Hematopoietic multipotent progenitor cell treated with erythropoietin and hydrocortisone succinate and interleukin-3 and kit ligand, for 15 days (in vitro differentiated cells): ENCODE data around the gene PIP5K1B.

Experiments
- DNase-seq: peaks from one replicate; pipeline ENCODE4 v3.0.0-alpha.2; 2015; ENCODE audit warnings: low spot score

The PIP5K1B gene

GRCh38 chr9:68708513-68708912 lies 3.5 kb downstream of the PIP5K1B start:
- DNase-seq = no peak

DNA sequence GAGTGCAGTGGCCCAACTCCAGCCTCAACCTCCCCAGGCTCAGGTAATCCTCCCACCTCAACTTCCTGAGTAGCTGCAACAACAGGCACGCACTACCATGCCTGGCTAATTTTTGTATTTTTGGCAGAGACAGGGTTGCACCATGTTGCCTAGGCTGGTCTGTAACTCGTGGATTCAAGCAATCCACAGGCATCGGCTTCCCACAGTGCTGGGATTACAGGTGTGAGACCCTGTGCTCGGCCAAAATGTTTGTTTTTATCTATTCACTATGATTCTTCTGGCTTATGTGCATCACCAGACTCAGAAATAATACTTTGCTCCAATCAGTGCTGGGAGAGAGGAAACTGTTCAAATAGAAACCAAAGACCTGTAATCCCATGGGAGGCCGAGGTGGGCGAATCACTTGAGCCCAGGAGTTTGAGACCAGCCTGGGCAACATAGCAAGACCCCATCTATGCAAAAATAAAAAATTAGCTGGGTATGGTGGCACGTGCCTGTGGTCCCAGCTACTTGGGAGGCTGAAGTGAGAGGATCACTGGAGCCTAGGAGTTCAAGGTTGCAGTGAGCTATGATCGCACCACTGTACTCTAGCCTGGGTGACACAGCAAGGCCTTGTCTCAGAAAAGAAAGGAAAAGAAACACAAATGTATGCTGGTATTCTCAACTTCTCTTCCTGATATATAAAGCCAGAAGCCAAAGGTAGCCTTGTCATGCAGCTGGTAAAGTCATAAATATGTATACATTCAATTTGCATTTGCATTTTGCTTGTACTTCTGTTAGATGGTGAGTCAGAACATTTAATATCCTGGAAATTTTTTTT lies 4.5 kb downstream of the PIP5K1B start:
- no peak for DNase-seq

GRCh38 chr9:68710111-68710471 lies 5.1 kb downstream of the PIP5K1B start:
- DNase-seq = peak; percentile 41

- no peak for DNase-seq
These were observed 6.2 kb downstream of the PIP5K1B start for GRCh38 chr9:68711281-68711680.

DNA sequence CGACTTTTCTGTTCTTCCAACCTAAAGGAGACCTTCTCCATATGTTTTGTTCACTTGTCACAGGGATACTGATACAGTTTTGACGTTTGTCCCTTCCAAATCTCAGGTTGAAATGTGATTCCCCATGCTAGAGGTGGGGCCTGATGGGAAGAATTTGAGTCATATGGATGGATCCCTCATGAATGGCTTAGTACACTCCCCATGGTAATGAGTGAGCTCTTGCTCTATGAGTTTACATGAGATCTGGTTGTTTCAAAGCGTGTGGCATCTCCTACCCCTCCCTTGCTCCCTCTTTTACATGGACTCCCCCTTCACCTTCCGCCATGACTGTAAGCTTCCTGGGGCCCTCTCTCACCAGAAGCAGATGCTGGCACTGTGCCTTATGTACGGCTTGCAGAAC lies 6.9 kb downstream of the PIP5K1B start:
- no peak for DNase-seq

- DNase-seq = no peak
These were observed 9.6 kb downstream of the PIP5K1B start for GRCh38 chr9:68714416-68715180.

DNA sequence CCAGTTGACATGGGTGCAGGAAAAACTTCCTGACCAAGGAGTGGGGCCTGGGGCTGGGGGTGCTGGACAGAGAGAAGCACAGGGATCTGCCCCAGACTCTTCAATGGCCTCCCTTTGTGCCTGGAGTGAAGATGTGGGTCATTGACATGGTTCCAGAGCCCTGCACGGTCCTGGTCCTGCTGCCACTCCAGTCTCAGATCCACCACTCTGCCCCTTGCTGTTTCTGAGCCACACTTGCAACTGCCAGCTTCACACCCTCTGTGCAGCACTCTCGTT lies 10.1 kb downstream of the PIP5K1B start:
- DNase-seq = no peak

DNA sequence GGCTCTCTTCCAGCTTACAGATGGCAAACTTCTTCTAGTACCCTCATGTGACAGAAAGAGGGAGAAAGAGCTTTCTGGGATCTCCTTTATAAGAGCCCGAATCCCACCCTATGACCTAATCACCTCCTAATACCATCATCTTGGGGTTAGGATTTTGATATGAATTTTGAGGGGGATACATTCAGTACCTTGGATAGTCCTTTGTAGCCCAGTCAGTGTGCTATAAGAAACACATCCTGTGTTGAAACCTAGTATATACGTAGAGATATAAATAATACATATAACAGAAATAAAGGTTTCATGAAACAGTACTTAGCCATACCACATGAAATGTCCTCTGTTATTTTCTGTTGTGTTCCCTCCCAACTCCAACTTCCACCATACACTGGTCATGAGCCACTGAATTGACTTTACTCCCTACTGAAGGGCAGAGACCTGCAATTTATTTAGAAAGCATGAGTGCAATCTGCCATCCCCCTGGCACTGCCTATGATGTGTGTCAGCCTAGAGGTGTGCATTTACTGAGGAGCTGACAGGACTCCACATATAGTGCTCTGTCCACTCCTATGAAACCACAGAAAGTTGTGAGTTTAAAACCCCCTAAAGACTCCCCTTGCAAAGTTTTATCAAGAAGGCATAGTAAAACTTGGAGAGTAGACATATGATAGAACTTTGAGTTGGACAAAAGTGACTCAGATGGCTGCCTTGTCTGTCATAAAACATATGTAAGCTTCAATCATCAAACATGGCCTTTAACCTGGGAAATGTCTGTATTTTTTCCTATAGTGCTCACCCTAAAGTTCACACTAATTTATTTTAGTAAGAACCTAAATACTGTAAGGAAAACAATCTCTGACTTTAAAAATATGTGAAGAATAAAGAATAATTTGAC lies 12.8 kb downstream of the PIP5K1B start:
- DNase-seq = no peak

- peak; percentile 36 for DNase-seq
These were observed 14.8 kb downstream of the PIP5K1B start for GRCh38 chr9:68719847-68720246.

GRCh38 chr9:68720656-68721313 lies 15.7 kb downstream of the PIP5K1B start:
- peak; percentile 89 for DNase-seq

- DNase-seq = peak; percentile 30
These were observed 16.8 kb downstream of the PIP5K1B start for GRCh38 chr9:68721666-68722330.

GRCh38 chr9:68725070-68725469 lies 20.0 kb downstream of the PIP5K1B start:
- DNase-seq = no peak

DNA sequence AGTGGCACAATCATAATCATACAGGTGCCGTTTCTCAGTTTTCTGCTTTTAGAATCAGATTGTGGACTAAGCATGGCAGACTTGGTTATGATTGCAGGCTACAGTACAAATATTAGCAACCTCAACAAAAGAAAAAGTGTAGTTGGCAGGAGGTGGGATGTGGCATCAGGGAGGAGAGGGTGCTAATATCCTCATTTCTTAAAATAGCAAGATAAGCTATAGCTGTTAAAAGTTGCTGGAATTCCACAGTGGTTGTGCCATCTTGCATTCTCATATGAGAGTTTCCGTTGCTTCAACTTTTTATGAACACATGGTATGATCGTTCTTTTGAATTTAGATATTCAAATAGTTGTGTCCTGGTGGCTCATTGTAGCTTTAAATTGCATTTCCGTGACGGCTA lies 21.4 kb downstream of the PIP5K1B start:
- no peak for DNase-seq

- DNase-seq = peak; percentile 75
These were observed 22.6 kb downstream of the PIP5K1B start for GRCh38 chr9:68727636-68728035.

DNA sequence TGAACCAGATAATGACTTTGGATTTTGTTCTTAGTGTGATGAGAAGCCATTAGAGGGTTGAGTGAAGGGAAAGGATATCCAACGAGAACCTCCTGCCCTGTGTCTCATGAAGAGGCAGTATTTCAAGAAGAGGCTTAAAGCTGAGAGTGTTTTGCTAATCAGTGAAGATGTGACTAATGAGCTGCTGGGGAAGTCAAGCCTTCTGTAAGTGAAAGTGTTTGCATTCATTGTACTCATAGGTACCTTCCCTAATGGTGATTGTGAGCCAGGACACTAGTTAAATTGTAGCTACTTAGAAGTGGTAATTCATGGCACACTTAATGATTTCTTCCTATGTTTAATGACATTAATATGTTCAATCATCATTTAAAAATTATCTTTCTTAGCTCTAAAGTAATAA lies 23.7 kb downstream of the PIP5K1B start:
- DNase-seq = no peak

GRCh38 chr9:68730570-68731235 lies 25.7 kb downstream of the PIP5K1B start:
- DNase-seq = no peak

DNA sequence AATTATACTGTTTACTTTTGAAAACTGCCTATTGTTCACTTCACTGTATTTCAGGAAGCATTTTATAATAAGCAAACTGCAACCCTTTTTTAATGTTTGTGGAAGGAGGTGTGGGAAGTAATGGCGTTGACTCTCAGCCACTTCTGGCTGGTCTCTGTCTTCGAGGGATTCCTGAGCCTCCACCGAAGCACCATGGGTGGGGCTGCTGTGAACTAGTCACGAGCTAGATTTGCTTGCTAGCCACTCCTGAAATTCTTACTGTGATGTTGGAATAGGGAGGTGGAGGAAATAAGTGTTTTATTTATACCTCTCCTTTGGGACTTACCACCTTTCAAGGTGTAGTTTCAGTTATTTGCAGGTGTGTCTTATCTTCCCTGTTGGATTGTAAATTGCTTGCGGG lies 26.8 kb downstream of the PIP5K1B start:
- DNase-seq = no peak

GRCh38 chr9:68732405-68733020 lies 27.5 kb downstream of the PIP5K1B start:
- DNase-seq = no peak

GRCh38 chr9:68733021-68733405 lies 28.0 kb downstream of the PIP5K1B start:
- DNase-seq = no peak

DNA sequence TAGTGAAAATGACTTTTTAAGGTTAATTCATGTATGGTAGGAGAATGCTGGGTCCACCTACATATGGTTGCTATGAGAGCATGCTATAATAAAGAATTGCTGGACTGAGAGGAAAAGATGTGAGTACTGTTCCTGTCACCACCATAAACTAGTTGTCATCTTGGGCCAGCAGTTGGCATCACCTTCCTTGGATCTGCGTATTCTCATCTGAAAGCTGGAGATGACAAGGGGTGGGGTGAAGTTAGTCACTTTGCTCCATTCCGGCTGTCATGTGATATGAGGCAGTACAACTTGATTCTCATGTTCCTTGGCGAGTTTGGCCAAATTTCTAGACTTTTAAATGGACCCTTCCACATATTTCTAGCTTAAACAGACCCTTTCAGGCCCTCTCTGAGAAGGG lies 33.3 kb downstream of the PIP5K1B start:
- DNase-seq = peak; percentile 77
